GM23338 (cell line): Measurements from ENCODE around the gene STON1. TPM values are rescaled to one million over a fixed set of nuclear protein-coding genes. Genes with fewer than 3 reads are reported as not detected.

Source experiments
- ATAC-seq: fragments of 200-7000 bp; cut with Tn5 transposase; 3 replicates; pipeline ENCODE4 v1.9.1; 2020
- DNase-seq: peaks from one replicate; pipeline ENCODE4 v3.0.0-alpha.2; 2015; ENCODE audit warnings: low spot score
- H2AFZ ChIP-seq: fragments of 200-600 bp; sonication (generic); 2 replicates; pipeline ENCODE4 v1.8.0; 2016; ENCODE audit warnings: antibody characterized with exemption, mild to moderate bottlenecking, moderate library complexity
- H3F3A ChIP-seq: fragments of 200-600 bp; sonication (generic); replicated peaks from 2 replicates; pipeline ENCODE4 v1.8.0; 2017; ENCODE audit warnings: antibody characterized with exemption, mixed run types, low read depth
- H3K27ac ChIP-seq: fragments of 200-600 bp; sonication (generic); 2 replicates; pipeline ENCODE4 v1.6.1; 2016; ENCODE audit warnings: low read depth
- H3K27me3 ChIP-seq: fragments of 200-600 bp; sonication (generic); 2 replicates; pipeline ENCODE4 v1.8.0; 2016; ENCODE audit warnings: mild to moderate bottlenecking, mixed run types, moderate library complexity; ENCODE audit not compliant: insufficient read depth
- H3K36me3 ChIP-seq: fragments of 200-600 bp; sonication (generic); 2 replicates; pipeline ENCODE4 v1.8.0; 2016; ENCODE audit warnings: mild to moderate bottlenecking; ENCODE audit not compliant: insufficient read depth
- H3K4me1 ChIP-seq: fragments of 200-600 bp; sonication (generic); 2 replicates; pipeline ENCODE4 v1.8.0; 2016; ENCODE audit warnings: mild to moderate bottlenecking, moderate library complexity; ENCODE audit not compliant: insufficient read depth
- H3K4me2 ChIP-seq: fragments of 200-600 bp; sonication (generic); 2 replicates; pipeline ENCODE4 v1.7.1; 2017; ENCODE audit warnings: mixed run types
- H3K4me3 ChIP-seq: fragments of 200-600 bp; sonication (generic); 2 replicates; pipeline ENCODE4 v1.6.1; 2016; ENCODE audit warnings: mixed run types
- H3K79me2 ChIP-seq: fragments of 200-600 bp; sonication (generic); replicated peaks from 2 replicates; pipeline ENCODE4 v1.8.0; 2017; ENCODE audit warnings: mild to moderate bottlenecking; ENCODE audit not compliant: insufficient read depth
- H3K9me2 ChIP-seq: fragments of 200-600 bp; sonication (generic); 2 replicates; pipeline ENCODE4 v1.8.0; 2017; ENCODE audit not compliant: insufficient read depth
- H4K20me1 ChIP-seq: fragments of 200-600 bp; sonication (generic); replicated peaks from 2 replicates; pipeline ENCODE4 v1.8.0; 2017; ENCODE audit warnings: mild to moderate bottlenecking; ENCODE audit not compliant: insufficient read depth
- H3K27ac Mint-ChIP-seq: 2 replicates; pipeline ENCODE4 v1.8.0; 2020; ENCODE audit warnings: inconsistent platforms, mild to moderate bottlenecking, moderate library complexity, mixed read lengths
- H3K27me3 Mint-ChIP-seq: 3 replicates; pipeline ENCODE4 v1.8.0; 2022; ENCODE audit warnings: low read depth, mild to moderate bottlenecking, moderate library complexity, mixed read lengths, inconsistent platforms; ENCODE audit not compliant: insufficient read depth, poor library complexity
- H3K36me3 Mint-ChIP-seq: 3 replicates; pipeline ENCODE4 v1.8.0; 2021; ENCODE audit warnings: low read depth, mild to moderate bottlenecking, inconsistent platforms, moderate library complexity, mixed read lengths
- H3K4me1 Mint-ChIP-seq: 3 replicates; pipeline ENCODE4 v1.8.0; 2020; ENCODE audit warnings: mild to moderate bottlenecking, inconsistent platforms, mixed read lengths
- H3K4me3 Mint-ChIP-seq: 3 replicates; pipeline ENCODE4 v1.8.0; 2021; ENCODE audit warnings: moderate library complexity, mild to moderate bottlenecking, inconsistent platforms, mixed read lengths
- H3K9me3 Mint-ChIP-seq: 3 replicates; pipeline ENCODE4 v1.8.0; 2020; ENCODE audit warnings: moderate library complexity, mild to moderate bottlenecking, inconsistent platforms, mixed read lengths
- CREB1 ChIP-seq: fragments of 250-450 bp; sonication (Bioruptor Pico); IDR thresholded peaks from 2 replicates; pipeline ENCODE4 v1.5.0; 2020; ENCODE audit warnings: low read depth, mild to moderate bottlenecking, moderate library complexity
- CTCF ChIP-seq, 2 experiments: fragments of 200-600 bp in 1 of 2; sonication (generic) in 1 of 2; conservative IDR thresholded peaks; 2 replicates each; pipeline versions ENCODE4 v1.5.1 to v1.6.1; 2016 to 2017; ENCODE audit warnings: antibody characterized with exemption in 2 of 2, low read depth in 2 of 2, mild to moderate bottlenecking in 2 of 2, moderate library complexity in 1 of 2
- EZH2 ChIP-seq: fragments of 200-600 bp; sonication (generic); IDR thresholded peaks from one replicate; pipeline ENCODE4 v1.8.0; 2017; ENCODE audit warnings: antibody characterized with exemption, mild to moderate bottlenecking, low read depth; ENCODE audit not compliant: unreplicated experiment
- EZH2phosphoT487 ChIP-seq: fragments of 200-600 bp; sonication (generic); IDR thresholded peaks from one replicate; pipeline ENCODE4 v1.8.1; 2018; ENCODE audit warnings: antibody characterized with exemption; ENCODE audit not compliant: unreplicated experiment
- NANOG ChIP-seq: IDR thresholded peaks from 2 replicates; pipeline ENCODE4 v1.6.1; 2016; ENCODE audit warnings: antibody characterized with exemption, borderline replicate concordance
- STAT1 ChIP-seq: IDR thresholded peaks from one replicate; pipeline ENCODE4 v1.6.1; 2016; ENCODE audit warnings: antibody characterized with exemption; ENCODE audit not compliant: unreplicated experiment
- ZNF114 ChIP-seq: fragments of 250-450 bp; sonication (Bioruptor Pico); IDR thresholded peaks from 2 replicates; pipeline ENCODE4 v1.5.0; 2020; ENCODE audit warnings: mild to moderate bottlenecking, moderate library complexity
- polyA plus RNA-seq: library from polyadenylated mRNA; unstranded; fragments of >200 nt; fragmentation: Nextera tagmentation; extraction: Ambion mirVana; gene quantifications from 2 replicates; pipeline ENCODE4 v1.2.1, GENCODE V29; 2016
- total RNA-seq: library from RNA; depleted of rRNA; stranded (reverse); fragments of >200 nt; shearing (Covaris generic); gene quantifications from 2 replicates; pipeline ENCODE4 v1.2.3, GENCODE V29; 2014
- TF ChIP-seq, protein P1 (sequence below): fragments of 250-450 bp; sonication (Bioruptor Pico); IDR thresholded peaks from 2 replicates; pipeline ENCODE4 v1.5.0; 2020; ENCODE audit warnings: mild to moderate bottlenecking, moderate library complexity
- TF ChIP-seq, protein P2 (sequence below): IDR thresholded peaks from 2 replicates; pipeline ENCODE4 v1.6.1; 2016; ENCODE audit warnings: antibody characterized with exemption

Gene STON1
- total and polyA plus RNA-seq, 2 experiments from 2014 or later, result 5.4 to 14.4 TPM

GRCh38 chr2:48572816-48573215, 42.9 kb downstream of the STON1 start (continued):
- TF ChIP-seq, protein P1, sequence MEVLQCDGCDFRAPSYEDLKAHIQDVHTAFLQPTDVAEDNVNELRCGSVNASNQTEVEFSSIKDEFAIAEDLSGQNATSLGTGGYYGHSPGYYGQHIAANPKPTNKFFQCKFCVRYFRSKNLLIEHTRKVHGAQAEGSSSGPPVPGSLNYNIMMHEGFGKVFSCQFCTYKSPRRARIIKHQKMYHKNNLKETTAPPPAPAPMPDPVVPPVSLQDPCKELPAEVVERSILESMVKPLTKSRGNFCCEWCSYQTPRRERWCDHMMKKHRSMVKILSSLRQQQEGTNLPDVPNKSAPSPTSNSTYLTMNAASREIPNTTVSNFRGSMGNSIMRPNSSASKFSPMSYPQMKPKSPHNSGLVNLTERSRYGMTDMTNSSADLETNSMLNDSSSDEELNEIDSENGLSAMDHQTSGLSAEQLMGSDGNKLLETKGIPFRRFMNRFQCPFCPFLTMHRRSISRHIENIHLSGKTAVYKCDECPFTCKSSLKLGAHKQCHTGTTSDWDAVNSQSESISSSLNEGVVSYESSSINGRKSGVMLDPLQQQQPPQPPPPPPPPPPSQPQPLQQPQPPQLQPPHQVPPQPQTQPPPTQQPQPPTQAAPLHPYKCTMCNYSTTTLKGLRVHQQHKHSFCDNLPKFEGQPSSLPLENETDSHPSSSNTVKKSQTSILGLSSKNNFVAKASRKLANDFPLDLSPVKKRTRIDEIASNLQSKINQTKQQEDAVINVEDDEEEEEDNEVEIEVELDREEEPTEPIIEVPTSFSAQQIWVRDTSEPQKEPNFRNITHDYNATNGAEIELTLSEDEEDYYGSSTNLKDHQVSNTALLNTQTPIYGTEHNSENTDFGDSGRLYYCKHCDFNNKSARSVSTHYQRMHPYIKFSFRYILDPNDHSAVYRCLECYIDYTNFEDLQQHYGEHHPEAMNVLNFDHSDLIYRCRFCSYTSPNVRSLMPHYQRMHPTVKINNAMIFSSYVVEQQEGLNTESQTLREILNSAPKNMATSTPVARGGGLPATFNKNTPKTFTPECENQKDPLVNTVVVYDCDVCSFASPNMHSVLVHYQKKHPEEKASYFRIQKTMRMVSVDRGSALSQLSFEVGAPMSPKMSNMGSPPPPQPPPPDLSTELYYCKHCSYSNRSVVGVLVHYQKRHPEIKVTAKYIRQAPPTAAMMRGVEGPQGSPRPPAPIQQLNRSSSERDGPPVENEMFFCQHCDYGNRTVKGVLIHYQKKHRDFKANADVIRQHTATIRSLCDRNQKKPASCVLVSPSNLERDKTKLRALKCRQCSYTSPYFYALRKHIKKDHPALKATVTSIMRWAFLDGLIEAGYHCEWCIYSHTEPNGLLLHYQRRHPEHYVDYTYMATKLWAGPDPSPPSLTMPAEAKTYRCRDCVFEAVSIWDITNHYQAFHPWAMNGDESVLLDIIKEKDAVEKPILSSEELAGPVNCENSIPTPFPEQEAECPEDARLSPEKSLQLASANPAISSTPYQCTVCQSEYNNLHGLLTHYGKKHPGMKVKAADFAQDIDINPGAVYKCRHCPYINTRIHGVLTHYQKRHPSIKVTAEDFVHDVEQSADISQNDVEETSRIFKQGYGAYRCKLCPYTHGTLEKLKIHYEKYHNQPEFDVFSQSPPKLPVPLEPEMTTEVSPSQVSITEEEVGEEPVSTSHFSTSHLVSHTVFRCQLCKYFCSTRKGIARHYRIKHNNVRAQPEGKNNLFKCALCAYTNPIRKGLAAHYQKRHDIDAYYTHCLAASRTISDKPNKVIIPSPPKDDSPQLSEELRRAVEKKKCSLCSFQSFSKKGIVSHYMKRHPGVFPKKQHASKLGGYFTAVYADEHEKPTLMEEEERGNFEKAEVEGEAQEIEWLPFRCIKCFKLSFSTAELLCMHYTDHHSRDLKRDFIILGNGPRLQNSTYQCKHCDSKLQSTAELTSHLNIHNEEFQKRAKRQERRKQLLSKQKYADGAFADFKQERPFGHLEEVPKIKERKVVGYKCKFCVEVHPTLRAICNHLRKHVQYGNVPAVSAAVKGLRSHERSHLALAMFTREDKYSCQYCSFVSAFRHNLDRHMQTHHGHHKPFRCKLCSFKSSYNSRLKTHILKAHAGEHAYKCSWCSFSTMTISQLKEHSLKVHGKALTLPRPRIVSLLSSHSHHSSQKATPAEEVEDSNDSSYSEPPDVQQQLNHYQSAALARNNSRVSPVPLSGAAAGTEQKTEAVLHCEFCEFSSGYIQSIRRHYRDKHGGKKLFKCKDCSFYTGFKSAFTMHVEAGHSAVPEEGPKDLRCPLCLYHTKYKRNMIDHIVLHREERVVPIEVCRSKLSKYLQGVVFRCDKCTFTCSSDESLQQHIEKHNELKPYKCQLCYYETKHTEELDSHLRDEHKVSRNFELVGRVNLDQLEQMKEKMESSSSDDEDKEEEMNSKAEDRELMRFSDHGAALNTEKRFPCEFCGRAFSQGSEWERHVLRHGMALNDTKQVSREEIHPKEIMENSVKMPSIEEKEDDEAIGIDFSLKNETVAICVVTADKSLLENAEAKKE (CRISPR knock-in tag), result no peak
- TF ChIP-seq ZNF114, result no peak
- TF ChIP-seq EZH2phosphoT487, result no peak
- TF ChIP-seq NANOG, result no peak
- no peak for TF ChIP-seq CREB1
- TF ChIP-seq, protein P2, sequence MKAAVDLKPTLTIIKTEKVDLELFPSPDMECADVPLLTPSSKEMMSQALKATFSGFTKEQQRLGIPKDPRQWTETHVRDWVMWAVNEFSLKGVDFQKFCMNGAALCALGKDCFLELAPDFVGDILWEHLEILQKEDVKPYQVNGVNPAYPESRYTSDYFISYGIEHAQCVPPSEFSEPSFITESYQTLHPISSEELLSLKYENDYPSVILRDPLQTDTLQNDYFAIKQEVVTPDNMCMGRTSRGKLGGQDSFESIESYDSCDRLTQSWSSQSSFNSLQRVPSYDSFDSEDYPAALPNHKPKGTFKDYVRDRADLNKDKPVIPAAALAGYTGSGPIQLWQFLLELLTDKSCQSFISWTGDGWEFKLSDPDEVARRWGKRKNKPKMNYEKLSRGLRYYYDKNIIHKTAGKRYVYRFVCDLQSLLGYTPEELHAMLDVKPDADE, result no peak
- TF ChIP-seq EZH2, result no peak

DNA sequence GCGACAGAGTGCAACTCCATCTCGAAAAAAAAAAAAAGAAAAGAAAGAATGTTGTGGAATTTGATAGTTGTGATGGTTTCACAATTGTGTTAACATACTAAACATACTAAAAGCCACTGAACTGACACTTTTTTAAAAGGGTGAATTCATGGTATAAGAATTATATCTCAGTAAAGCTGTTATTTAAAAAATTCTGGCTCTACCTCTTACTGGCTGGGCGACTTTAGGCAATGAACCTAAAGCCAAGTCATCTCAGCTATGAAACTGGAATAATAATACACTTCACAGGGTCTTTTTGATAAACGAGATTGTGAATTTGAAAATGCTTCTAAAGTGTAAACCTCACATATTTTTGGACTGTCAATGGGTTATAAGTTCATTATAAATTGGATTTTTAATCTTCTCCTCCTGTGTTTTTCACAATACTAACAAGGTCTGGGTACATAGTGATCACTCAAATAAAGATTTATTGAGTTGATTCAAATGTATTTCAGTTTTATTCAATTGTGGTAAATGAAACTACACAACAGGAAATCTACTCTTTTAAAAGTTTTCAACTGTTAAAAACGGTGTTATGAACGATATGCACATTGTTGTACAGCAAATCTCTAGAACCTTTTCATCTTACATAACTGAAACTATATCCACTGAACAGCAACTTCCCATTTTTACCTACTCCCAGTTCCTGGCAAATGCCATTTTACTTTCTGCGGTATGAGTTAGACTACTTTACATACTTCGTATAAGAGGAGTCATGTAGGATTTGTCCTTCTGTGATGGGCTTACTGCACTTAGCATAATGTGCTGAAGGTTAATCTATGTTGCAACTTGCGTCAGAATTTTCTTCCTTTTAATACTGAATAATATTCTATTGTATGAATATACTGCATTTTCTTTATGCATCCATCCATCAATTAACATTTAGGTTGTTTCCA, 44.7 kb downstream of the STON1 start:
- no peaks in the 10 kb centered on the region for H3K9me3 Mint-ChIP-seq
- Histone ChIP-seq H3K9me2 (no peaks in the 10 kb centered on the region), H4K20me1 (no peaks in the 10 kb centered on the region), H3K4me3 (no peak overlapping the region), H3K27me3 (no peaks in the 10 kb centered on the region), H3K79me2 (no peaks in the 10 kb centered on the region), H3K27ac (no peak overlapping the region), H3K36me3 (no peaks in the 10 kb centered on the region), H3F3A (no peaks in the 10 kb centered on the region), H3K4me1 (no peaks in the 10 kb centered on the region), H2AFZ (no peak overlapping the region), H3K4me2 (no peak overlapping the region)
- no peak for ATAC-seq
- no peak for DNase-seq
- H3K27me3 Mint-ChIP-seq, result peaks cover 7% of the 10 kb centered on the region
- H3K4me3 Mint-ChIP-seq, result no peak overlapping the region
- no peak overlapping the region for H3K27ac Mint-ChIP-seq
- no peaks in the 10 kb centered on the region for H3K4me1 Mint-ChIP-seq
- no peaks in the 10 kb centered on the region for H3K36me3 Mint-ChIP-seq
- TF ChIP-seq EZH2 (no peak), EZH2phosphoT487 (no peak), CREB1 (no peak), STAT1 (no peak), CTCF (conservative IDR thresholded peaks at IDR 0.05; ENCODE audit: low read depth in 2 of 2) (no peak)
